Measurements from ENCODE around the gene EPHA8.

EPHA8 gene

GRCh38 chr1:22562584-22563583, at the start of gene EPHA8:
EPHA8 (plus strand) TSS chr1:22563489; CDS start chr1:22563636, 147 bp downstream.
- no peak for DNase-seq (ENCODE audit: low read depth)
- TF ChIP-seq POLR2A (IDR thresholded peaks at IDR 0.05; ENCODE audit: extremely low read depth, insufficient read length) (no peak), CTCF (IDR thresholded peaks at IDR 0.05; ENCODE audit: low read depth, low read length) (no peak), MYC (IDR thresholded peaks at IDR 0.05; ENCODE audit: low read depth, low read length) (no peak)
- TF ChIP-seq, protein P1, sequence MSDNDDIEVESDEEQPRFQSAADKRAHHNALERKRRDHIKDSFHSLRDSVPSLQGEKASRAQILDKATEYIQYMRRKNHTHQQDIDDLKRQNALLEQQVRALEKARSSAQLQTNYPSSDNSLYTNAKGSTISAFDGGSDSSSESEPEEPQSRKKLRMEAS (IDR thresholded peaks at IDR 0.05; ENCODE audit: low read depth, low read length): no peak
- H3K4me3 ChIP-seq (ENCODE audit: low read depth, low read length): no peak within 1 kb of the TSS

GRCh38 chr1:22516906-22517571, 46.2 kb upstream of the EPHA8 start:
- TF ChIP-seq MYC (IDR thresholded peaks at IDR 0.05; ENCODE audit: low read depth, low read length): no peak
- TF ChIP-seq, protein P1 (IDR thresholded peaks at IDR 0.05; ENCODE audit: low read depth, low read length): no peak
- TF ChIP-seq POLR2A (IDR thresholded peaks at IDR 0.05; ENCODE audit: extremely low read depth, insufficient read length): no peak
- TF ChIP-seq CTCF (IDR thresholded peaks at IDR 0.05; ENCODE audit: low read depth, low read length): no peak
- DNase-seq (ENCODE audit: low read depth): no peak
- H3K4me3 ChIP-seq (ENCODE audit: low read depth, low read length): no peak overlapping the region

DNA sequence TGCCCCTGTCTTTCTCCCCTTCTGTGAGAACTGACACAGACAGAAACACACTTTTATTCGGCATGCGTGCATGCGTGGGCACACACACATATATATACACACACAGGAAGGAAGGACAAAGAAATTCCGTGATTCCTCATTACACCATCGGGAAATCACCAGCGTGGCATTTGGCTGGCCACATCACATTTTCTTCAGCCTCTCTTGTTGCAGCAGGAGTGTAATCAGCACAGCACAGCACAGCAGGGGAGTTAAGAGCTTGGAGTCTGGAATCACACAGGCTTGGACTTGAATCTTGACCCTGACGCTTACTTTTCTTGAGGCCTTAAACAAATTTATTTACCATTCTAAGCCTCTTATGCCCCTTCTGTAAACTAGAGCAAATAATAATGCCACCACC, 45.3 kb upstream of the EPHA8 start:
- no peak overlapping the region for H3K4me3 ChIP-seq (ENCODE audit: low read depth, low read length)
- TF ChIP-seq CTCF (IDR thresholded peaks at IDR 0.05; ENCODE audit: low read depth, low read length) (no peak), POLR2A (IDR thresholded peaks at IDR 0.05; ENCODE audit: extremely low read depth, insufficient read length) (no peak), MYC (IDR thresholded peaks at IDR 0.05; ENCODE audit: low read depth, low read length) (no peak)
- TF ChIP-seq, protein P1 (IDR thresholded peaks at IDR 0.05; ENCODE audit: low read depth, low read length): no peak
- DNase-seq (ENCODE audit: low read depth): no peak

- no peak for TF ChIP-seq CTCF (IDR thresholded peaks at IDR 0.05; ENCODE audit: low read depth, low read length)
- no peak for TF ChIP-seq POLR2A (IDR thresholded peaks at IDR 0.05; ENCODE audit: extremely low read depth, insufficient read length)
- TF ChIP-seq, protein P1 (IDR thresholded peaks at IDR 0.05; ENCODE audit: low read depth, low read length): no peak
- no peak for TF ChIP-seq MYC (IDR thresholded peaks at IDR 0.05; ENCODE audit: low read depth, low read length)
- no peak for DNase-seq (ENCODE audit: low read depth)
- no peak overlapping the region for H3K4me3 ChIP-seq (ENCODE audit: low read depth, low read length)
Observed at GRCh38 chr1:22518379-22518778, 44.9 kb upstream of the EPHA8 start.

GRCh38 chr1:22520871-22521270, 42.4 kb upstream of the EPHA8 start:
- no peak overlapping the region for H3K4me3 ChIP-seq (ENCODE audit: low read depth, low read length)
- DNase-seq (ENCODE audit: low read depth): no peak
- no peak for TF ChIP-seq POLR2A (IDR thresholded peaks at IDR 0.05; ENCODE audit: extremely low read depth, insufficient read length)
- TF ChIP-seq, protein P1 (IDR thresholded peaks at IDR 0.05; ENCODE audit: low read depth, low read length): no peak
- no peak for TF ChIP-seq MYC (IDR thresholded peaks at IDR 0.05; ENCODE audit: low read depth, low read length)
- TF ChIP-seq CTCF (IDR thresholded peaks at IDR 0.05; ENCODE audit: low read depth, low read length): no peak

Measured in NB4 (cell line).